HG02642 (cell line): ENCODE data around the gene OTUD5.
A peak's percentile ranks its signal among the peaks of the same experiment; 100 is the strongest.

ENCODE experiments used
- ATAC-seq: cut with Tn5 transposase; IDR thresholded peaks from one replicate; pipeline ENCODE4 v1.9.1; 2021; ENCODE audit warnings: mild to moderate bottlenecking; ENCODE audit not compliant: unreplicated experiment, poor library complexity

Gene OTUD5

DNA sequence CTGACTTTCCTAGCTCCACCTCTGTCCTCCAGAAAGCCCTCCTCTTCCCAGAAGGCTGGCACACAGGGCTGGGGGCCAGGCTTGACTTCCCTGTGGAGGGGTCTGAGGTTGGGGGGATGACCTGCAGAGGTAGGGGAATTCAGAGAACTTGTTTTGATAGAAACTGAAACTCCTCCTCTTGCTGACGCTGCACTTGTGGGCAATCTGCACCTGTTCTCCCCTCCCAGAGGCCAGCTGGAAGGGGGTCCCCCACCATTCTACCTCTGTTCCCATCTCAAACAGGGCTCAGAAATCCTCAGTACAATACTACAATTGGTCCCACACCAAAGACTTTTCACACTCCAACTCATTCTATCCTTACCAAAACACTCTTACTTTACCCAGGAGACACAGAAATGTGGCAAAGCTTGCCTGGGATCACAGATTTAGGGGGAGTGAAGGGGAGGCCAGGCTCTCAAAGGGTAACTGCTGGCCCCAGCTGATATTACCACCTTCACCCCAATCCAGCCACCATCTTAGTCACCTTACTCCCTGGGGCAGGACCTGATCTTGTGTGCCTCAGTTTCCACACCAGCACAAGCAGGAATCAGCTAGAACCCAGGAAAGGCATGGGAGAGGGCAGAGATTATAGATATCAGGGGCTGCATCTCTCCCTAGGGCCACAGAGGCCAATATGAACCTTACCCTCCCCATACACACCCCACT, 18.5 kb downstream of the OTUD5 start:
- ATAC-seq = peak; percentile 54

DNA sequence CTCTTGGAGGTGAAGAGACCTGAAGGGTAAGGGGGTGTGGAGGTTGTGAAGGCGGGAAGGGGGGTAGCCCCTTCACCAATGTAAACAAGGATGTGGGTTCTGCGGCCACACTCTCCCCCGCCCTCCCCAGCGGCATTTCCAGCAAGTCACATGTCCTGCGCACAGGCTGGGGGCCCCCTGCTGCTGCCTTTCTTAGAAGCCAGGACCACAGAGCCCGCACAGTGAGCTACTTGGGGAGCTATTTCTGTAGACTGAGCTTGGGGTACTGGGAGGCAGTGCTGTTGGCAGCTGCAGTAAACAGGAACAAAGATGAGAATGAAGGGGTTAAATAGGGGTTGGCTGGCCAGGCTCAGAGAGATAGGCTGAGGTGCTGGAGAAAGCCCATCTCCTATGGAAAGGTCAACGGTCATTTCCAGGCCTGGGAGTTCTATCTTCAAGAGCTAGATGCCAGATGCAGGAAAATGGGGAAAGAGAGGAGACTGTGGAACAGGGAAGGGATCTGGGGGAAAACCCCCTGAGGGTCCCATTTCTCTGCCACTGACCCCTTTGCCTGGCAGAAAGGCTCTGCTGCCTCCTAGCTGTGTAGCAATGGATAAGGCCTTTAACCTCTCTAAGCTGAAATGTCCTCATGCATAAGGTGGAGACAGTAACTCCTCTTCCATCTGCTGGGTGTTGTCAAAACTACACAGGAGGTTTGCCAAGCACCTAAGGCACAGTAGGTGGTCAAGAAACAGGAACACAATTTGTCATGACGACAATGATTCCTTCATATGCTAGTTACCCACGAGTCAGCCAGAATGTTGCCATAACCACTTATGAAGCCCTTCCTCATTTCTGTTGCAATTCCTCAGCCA, 20.1 kb downstream of the OTUD5 start:
- ATAC-seq = peak; percentile 62

DNA sequence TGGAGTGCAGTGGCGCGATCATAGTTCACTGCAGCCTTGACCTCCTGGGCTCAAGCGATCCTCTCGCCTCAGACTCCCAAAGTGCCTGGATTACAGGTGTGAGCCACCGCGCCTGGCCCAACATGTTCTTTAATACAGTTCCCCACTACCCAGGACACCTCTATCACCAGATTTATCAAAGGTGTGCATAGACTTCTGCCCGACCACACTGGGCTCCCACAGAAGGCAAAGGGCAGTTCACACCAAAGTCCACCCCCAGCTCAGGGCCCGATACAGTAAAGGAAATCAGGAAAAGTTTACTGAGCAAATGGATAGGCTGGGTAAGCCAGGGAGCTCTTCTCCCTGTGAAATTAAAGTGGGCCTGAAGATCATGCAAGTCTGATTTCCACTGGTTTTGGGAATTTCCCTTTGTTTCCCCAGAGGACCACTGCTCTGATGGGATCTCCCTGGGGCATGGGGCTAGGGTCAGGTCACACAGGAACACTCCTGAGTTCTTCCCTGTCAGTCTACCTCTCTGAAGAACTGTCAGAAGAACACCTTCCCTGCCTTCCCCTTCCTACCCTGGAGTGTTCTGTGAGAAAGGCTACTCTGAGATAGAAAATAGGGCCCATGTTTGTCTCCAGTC, 20.9 kb downstream of the OTUD5 start:
- ATAC-seq = peak; percentile 2

DNA sequence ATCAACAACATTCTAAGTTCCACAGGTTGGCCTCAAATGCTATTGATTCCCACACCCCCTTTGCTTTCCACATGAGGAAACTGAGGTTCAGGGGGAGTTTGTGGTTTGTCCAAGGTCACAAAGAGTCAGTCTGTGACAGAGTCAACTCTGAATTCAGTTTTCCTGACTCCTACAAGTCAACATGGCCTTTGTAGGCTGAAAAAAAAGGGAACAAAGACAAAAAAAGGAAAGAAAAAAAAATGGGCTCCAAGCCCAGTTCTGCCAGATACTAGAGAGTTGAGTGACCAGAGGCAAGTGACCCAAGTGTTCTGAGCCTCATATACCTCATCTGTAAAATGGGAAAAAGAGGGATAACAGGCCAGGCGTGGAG, 22.1 kb downstream of the OTUD5 start:
- no peak for ATAC-seq

DNA sequence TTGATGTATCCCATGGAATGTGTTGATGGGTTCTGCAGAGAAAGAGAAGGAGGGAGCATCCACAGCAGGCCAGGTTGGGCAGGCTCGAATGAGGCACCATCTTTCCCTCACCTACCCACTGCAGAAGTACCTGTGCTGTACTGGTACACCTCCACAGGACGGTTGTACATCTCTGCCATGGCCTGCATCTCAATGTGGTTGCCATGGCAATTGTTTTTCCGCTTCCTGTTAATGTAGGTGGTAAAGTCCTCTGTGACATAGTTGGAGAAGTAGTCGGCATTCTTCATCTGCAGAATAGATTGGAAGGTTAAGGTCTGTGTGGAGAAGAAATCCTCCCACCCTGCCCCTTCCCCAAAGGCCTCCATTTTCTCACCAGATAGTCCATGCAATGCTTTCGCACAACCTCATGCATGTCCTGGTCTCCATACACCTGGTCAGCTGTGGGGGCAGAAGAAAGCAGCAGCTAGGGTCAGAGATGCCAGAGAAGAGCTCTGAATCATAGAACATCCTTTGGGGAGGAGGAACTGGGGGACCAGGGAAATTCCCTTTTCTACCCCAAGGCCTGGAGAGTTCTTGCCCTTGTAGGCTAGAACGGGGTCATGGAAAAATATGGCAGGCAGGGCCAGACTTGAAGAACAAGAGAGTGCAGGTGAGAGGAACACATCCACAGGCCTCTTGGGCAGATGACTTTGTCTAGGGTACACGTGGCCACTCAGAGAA, 22.7 kb downstream of the OTUD5 start:
- no peak for ATAC-seq

DNA sequence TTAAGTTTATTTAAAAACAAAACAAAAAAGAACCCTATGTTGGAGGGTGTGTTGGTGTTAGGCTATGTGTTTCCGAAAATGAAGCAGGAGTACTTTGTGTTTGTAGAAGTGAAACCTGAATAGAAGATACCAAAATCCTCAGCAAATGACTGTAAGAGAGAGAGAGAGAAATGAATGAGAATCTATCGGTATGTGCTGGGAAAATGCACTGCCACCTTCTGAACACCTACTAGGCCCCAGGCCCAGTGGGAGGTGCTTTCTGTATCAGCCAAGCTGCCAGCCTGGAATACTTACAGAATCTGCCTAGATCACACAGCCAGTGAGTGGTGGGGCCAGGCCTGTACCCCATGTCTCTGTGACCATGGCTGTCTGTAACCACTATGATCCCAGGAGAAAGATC, 23.6 kb downstream of the OTUD5 start:
- ATAC-seq = no peak

DNA sequence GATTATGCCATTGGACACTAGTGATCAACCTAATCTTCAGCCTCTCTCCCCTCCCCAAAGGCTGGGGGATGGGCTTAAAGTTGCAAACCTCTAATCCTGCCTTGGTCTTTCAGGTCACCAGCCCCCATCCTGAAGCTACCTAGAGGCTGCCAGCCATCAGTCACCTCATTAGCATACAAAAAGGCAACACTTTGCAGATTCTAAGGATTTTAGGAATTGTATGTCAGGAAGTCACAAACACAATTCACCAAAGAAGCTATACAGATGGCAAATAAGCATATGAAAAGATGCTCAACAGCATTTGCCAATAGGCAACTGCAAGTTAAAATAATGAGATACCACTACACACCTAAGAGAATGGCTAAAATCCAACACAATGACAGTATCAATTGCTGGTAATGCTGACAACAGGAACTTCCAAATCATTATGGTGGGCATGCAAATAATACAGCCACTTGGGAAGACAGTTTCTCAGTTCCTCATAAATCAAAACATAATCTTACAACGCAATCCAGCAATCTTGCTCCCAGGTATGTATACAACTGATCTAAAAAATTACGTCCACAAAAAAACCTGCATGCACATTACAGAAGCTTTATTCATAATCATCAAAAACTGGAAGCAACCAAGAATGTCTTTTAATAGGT, 29.5 kb downstream of the OTUD5 start:
- no peak for ATAC-seq

DNA sequence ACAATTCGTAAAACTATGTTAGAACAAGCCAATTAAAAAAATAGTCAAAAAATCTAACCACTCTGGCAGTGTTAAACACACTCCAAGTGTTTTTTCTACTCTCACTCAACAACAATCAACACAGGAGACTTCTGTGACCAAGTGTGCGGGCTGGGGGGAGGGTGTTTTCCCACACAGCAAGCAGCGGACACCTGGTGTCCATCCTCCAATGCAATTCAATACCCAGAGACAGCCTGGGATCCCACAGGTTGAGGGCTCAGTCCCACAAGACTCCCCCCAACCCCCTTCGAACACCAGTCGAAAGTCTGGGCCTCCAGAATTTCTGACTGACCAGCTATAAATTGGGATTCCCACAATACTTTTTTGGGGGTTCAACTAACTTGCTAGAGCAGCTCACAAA, 30.3 kb downstream of the OTUD5 start:
- no peak for ATAC-seq

DNA sequence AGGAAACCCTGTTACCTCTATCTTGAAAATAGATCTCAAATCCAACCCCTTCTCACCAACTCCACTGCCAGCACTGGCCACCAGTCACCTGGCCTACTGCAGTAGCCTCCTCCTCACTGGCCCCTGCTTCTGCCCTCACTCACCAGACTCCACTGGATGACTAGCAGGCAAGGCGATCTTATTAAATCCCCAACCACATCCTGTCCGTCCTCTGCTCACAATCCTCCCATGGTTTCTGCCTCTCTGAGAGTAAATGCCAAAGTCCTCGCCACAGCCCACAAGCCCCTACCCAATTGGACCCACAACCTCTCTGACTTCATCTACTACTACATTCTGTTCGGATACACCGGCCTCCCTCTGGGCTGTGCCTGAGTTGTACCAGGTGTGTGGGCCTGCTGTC, 33.1 kb downstream of the OTUD5 start:
- ATAC-seq = no peak

DNA sequence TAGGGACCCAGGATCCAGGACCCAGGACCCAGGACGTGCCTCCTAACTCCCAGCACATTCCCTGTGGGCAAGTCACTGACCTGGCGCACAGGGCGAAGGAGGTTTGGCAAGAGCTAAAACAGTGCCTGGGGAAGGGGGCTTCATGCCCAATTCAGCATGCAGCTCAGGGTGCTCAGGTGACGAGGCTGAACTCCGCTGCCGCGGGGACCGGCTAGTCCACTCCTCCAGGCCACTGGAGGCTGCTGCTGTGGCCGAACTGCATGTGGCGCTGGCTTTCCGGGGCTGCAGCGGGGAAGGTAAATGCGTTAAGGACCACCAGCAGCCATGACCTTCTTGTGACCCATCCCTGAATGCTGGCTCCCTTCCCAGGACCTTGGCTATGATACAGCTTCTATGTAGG, 33.6 kb downstream of the OTUD5 start:
- no peak for ATAC-seq

DNA sequence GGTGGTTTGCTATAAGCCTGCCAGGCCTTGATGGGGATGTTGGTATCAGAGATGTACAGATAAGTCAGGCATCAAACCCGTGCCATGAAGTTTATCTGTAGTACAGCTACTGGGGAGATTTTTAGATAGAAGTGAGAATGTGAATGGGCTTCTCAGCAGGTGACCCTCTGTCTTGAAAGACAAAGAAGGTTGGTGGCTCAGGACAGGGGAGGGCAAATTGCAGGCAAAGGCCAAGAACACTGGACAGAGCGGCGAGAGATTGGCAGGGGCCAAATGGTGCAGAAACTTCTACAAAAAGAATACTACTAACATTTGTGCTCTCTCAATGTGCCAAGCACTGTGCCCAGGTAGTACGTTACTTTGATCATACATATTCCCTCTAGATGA, 36.7 kb downstream of the OTUD5 start:
- no peak for ATAC-seq

DNA sequence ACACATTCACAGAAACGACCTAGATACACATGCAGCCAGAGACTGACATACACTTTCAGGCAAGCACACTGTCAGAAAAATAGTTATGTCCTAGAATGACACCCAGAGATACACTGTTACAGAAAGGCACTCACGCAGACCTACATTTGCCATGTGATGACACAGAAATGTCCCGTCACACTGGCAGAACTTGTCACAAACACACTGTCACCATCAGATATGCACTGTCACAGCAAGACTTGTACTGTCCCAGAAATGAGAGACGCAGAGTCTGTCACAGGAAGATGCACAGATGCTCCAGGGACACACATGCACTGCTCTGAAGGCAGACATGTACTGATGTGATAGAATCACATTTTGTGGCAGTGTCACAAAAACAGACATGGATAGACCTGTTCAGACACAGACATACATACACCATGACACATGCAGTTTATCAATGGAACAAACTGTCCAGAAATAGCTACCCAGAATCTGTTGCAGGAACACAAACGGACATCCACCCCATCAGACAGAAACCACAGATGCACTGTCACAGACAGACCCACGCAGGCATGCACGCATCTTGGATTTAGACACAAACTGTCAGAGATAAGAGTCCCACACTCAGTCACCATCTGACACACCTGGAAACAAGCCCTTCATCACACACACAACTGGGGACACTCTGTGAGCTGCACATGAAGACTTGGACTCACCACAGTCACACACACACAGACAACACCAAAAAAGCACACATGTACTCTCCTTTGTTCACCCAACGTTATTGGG, 37.3 kb downstream of the OTUD5 start:
- ATAC-seq = no peak

DNA sequence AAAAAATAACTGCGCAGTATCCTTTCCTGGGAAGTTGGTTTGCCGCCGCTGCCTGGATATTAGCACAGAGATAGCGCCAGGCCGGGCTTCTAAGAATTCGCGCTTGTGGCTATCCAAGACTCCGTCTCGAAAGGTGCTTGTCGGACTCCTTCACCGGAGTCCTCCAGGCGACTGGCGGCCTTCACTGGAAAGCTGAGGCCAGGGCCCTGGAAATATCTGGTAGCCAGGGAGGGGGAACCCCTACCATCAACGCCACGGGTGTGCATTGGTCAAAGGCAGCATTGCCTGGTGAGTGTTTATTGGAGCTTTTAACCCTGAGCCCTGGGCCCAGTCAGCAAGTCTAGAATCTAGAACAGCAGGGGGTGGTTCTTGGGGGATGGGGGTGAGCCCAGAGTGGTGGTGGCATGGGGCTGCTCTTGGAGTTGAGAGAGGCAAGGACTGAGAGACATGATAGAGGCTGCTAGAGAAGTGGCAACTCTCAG, 38.0 kb downstream of the OTUD5 start:
- ATAC-seq = peak; percentile 3

DNA sequence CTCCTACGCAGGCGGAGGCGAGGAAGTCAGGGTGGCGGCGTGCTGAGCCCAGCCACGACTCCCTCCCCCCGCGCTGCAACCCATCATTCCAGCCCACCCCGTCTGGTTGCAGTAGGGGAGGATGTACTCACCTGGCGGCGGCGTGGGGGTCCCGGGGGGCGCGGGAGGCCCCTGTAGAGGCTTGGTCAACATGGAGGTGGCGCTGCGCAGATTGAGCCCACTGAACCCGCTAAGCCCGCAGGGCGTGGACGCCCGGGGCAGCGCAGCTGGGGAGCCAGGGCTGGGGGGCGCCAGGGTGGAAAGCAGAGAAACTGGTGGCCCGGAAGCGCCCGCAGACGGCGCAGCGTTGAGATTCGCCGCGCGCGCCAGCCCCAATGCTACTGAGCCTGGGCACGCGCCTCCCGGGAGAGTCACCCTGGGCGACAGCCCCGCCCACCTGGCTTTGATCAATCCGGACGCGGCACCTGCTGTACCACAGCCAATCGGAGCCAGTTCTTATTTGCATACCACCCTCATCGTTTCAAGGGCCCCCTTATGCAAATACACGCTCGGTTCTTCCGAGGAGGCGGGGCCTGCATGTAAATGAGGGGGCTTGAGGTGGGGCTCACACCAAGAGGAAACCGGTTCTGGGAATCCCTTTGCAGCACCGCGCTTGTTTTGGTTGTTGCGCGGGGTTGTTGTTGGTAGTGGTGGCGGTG, 38.6 kb downstream of the OTUD5 start, which contains the start of gene PIM2:
TSS of gene PIM2 (minus strand) at position 382 of the 698 bp plus-strand sequence. CDS start at position 192, 190 bp downstream.
- ATAC-seq = peak; percentile 79

DNA sequence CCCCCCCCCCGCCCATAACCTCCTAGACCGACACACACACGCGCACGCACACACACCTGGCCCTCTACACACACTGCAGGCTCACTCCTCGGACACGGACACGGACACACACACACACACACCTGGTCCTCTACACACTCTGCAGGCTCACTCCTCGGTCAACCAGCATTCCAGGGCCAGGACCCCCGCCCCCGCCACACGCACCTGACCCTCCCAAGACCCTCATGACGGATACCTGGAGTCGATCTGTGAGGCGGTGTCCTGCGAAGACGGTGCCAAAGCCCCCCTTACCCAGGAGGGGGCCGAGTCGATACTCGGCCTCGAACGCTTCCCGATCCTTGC, 39.1 kb downstream of the OTUD5 start:
- peak; percentile 4 for ATAC-seq

DNA sequence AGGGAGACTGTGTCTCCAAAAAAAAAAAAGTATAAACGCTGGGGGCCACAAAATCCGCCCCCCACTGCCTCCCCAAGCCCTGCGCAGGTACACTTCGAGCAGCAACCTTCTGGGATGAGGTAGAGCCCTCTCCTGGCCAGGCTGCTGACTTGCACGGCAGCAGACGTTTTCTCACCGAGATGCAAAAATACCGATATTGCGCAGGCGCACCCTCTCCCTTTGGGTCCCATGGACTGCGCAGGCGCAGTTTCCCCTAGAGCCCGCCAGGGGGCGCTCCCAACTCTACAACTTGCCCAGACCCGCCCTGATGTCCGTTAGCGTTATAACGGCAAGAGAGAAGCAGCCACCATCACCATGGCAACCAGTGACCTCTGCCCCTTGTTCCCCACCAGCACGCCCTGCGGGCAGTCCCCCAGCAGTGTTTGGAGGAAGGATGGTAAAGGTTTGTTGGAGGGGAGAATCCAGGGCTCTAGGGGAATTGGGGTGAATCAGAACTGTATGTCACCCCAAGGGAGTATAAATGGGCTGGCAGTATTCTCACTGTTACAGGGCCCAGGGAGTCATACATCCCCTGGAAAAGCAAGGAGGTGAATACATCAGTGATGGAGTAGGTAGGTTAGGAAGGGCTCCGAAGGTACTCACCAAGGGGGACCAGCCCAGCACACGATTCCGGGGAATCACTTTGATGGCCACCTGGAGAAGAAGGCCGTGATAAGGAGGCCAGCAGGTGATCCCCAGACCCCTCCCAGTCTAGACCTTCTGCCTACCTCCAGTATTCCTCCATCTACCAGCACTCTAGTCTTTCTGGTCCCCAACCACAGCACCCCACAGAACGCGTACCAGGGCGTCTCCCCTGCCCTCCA, 40.0 kb downstream of the OTUD5 start:
- no peak for ATAC-seq

DNA sequence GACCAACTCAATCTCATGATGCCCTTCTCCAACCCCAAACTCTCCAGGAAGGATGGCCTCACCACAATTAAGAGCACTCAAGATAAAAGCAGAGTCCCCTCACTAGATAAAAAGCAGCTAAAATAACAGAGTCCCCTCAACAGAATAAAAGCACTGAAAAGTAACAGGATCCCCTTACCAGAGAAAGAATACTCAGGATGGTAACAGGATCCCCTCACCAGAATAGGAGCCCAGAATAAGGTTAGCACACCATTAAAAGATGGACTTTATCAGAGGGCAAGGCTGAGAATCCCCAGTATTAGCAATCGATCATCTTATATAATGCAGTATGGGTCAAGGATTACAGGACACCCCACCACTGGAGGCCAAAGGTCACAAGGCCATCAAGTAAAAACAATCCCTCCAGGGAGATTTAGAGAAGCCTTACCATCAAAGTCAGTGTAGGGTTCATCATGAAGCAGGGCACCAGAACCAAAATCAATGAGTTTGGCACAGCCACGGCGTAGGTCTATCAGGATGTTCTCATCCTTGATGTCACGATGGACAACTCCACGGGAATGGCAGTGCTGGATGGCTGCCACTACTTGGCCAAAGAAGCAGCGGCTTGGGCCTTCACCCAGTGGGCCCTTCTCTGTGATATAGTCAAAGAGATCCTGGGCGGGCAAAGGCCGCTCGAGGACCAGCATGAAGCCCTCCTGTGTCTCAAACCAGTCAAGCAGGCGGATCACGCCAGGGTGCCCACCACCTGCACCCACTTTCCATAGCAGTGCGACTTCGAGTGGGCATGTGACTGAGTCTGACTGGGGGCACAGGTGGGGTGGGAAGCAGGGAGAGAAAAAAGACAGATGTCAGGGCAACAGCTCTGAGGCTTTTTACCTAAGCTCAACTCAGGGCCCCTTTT, 42.6 kb downstream of the OTUD5 start:
- no peak for ATAC-seq
